Measurements from ENCODE around the gene PAK2. TPM values are rescaled to one million over a fixed set of nuclear protein-coding genes. Genes with fewer than 3 reads are reported as not detected.

PAK2 gene
- total RNA-seq, 1 donor from 2014 or later: 52.1 TPM

DNA sequence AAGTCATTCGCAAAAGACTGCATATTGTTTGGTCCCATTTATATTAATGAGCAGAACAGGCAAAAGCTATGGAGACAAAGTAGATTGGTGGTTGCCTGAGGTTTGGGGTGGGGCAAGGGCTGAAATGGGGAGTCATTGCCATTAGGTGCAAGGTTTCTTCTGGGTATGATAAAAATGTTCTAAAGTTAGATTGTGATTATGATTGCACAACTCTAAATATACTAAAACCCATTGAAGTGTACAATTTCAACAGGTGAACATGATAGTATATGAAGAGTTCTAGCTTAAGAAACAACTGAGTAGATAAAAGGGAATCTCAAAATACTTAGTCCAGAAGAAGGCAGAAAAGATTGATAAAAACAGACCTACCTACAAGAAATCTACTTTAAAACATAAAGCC lies 56.7 kb downstream of the PAK2 start:
- H3K4me3 ChIP-seq (ENCODE audit: low read depth, low read length): no peak overlapping the region
- no peak for DNase-seq (ENCODE audit: low read depth)
- TF ChIP-seq, protein P1, sequence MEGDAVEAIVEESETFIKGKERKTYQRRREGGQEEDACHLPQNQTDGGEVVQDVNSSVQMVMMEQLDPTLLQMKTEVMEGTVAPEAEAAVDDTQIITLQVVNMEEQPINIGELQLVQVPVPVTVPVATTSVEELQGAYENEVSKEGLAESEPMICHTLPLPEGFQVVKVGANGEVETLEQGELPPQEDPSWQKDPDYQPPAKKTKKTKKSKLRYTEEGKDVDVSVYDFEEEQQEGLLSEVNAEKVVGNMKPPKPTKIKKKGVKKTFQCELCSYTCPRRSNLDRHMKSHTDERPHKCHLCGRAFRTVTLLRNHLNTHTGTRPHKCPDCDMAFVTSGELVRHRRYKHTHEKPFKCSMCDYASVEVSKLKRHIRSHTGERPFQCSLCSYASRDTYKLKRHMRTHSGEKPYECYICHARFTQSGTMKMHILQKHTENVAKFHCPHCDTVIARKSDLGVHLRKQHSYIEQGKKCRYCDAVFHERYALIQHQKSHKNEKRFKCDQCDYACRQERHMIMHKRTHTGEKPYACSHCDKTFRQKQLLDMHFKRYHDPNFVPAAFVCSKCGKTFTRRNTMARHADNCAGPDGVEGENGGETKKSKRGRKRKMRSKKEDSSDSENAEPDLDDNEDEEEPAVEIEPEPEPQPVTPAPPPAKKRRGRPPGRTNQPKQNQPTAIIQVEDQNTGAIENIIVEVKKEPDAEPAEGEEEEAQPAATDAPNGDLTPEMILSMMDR (conservative IDR thresholded peaks at IDR 0.05; ENCODE audit: low read depth, low read length): no peak

DNA sequence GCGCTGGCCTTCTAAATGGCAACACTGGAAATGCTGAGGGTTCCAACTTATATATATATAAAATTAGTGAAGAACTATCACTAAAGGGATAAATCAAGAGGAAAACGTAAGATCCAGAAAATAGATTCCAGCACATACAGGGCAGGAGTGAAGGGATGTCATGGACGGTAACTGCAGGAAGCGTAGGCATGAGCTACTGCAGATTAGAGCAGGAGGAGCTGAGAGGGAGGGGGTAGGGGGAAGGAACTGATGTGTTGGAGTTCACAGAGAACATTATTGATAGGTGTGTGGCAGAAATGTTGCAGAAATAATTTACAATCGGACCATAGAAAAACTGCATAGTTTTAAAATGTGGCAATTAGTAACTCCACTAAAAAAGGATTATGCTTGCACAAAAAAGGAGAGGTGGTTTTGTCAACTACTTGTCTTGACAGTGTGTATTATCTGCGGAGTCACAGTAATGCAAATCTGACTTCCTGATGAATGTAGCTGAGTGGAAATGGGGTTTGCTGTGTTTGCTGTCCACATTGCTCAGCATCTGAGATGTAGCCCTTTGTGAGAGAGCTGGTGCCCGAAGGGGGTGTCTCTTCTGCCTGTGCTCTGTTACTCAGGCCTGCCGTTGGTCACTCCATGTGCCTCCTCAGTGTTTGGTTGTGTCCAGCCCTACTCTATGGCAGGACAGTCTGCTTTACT lies 61.2 kb downstream of the PAK2 start:
- TF ChIP-seq, protein P1 (conservative IDR thresholded peaks at IDR 0.05; ENCODE audit: low read depth, low read length): no peak
- H3K4me3 ChIP-seq (ENCODE audit: low read depth, low read length): no peak overlapping the region
- DNase-seq (ENCODE audit: low read depth): no peak

DNA sequence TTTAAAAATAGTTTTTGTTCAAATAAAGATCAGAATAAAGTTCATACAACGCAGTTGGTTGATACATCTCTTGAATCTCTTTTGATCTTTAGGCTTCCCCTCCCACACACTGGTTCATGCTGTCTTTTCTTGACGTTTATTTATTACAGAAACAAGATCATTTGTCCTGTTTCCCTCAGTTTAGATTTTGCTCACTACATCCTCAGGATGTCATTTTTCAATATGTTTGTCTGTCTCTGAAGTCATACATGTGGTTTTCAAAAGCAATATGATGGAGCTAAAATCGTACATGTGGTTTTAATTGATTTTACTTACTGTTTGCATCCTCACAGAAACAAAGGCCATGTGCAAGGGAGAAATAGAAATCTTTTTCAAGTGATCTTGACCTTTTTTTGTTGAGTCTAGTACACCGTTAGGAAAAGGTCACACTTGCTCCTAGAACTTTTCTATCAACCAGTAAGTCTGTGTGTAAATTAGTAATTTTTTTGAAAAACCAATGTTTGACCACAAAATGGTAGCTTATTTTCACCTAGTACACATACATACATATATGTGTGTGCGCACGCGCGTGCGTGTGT lies 64.3 kb downstream of the PAK2 start:
- TF ChIP-seq, protein P1 (conservative IDR thresholded peaks at IDR 0.05; ENCODE audit: low read depth, low read length): no peak
- H3K4me3 ChIP-seq (ENCODE audit: low read depth, low read length): no peak overlapping the region
- DNase-seq (ENCODE audit: low read depth): no peak

DNA sequence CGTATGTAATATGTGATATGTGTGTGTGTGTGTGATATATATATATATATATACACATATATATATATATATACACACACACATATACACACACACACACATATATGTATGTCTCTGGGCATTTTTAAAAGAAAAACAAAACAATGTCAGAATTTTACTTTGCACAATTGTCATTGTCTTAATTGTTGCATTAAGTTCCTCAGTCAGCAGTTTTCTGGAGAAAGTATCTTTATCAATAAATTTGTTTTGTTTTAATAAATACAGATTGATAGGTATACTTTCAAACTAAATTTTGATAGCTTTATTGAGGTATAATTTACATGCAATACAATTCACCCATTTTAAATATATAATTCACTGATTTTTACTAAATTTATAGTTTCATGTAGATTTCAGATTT lies 65.1 kb downstream of the PAK2 start:
- DNase-seq (ENCODE audit: low read depth): no peak
- TF ChIP-seq, protein P1 (conservative IDR thresholded peaks at IDR 0.05; ENCODE audit: low read depth, low read length): no peak
- H3K4me3 ChIP-seq (ENCODE audit: low read depth, low read length): no peak overlapping the region

DNA sequence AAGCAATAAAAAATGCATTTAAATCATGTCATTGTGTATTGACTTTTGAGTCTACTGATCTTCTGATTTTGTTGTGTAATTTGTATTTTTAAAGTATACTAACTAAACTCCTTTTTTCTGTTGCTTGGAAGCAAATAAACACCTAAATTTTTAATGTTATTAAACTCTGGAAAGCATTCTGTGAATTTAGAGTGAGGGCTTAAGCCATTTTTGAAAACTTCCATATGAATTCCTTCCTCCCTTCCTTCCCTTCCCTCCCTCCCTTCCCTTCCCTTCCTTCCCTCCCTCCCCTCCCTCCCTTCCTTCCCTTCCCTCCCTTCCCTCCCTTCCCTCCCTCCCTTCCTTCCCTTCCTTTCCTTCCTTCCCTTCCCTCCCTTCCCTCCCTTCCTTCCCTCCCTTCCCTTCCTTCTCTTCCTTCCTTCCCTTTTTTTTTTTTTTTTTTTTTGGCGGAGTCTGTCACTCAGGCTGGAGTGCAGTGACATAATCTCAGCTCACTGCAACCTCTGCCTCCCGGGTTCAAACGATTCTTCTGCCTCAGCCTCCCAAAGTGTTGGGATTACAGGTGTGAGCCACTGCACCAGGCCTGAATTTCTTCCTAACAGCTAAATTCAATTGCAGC lies 71.4 kb downstream of the PAK2 start:
- TF ChIP-seq, protein P1 (conservative IDR thresholded peaks at IDR 0.05; ENCODE audit: low read depth, low read length): no peak
- no peak overlapping the region for H3K4me3 ChIP-seq (ENCODE audit: low read depth, low read length)
- no peak for DNase-seq (ENCODE audit: low read depth)

DNA sequence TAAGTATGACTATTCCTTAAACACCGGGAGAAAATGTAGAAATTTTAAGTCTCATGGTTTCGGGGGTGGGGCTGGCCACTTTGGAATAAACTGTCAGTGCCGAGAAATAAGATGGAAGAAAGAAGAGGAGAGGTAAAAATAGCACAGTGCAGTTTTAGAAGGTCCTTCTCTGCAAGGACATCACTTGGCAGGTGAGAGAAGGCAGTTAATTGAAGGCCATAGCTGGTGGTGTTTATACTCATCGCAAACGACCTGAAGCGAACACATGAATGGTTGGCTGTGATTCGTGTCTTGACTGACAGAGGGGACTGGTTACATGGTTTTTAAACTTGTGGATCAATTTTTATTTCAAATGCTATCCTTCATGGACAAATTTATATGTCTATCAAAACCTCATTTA lies 73.2 kb downstream of the PAK2 start:
- TF ChIP-seq, protein P1 (conservative IDR thresholded peaks at IDR 0.05; ENCODE audit: low read depth, low read length): no peak
- H3K4me3 ChIP-seq (ENCODE audit: low read depth, low read length): no peak overlapping the region
- no peak for DNase-seq (ENCODE audit: low read depth)

Data from epithelial cell of proximal tubule (primary cell).